Stimulated activated CD4-positive, alpha-beta T cell treated with anti-CD3 and anti-CD28 coated beads, Interleukin-2, amount 100 ng/mL, for 48 hours (primary cell): ENCODE data around the gene GLYAT.

Experiments used
- DNase-seq, 2 donors: peaks; one replicate each; pipeline ENCODE4 v3.0.0-alpha.2; 2020

Gene GLYAT

GRCh38 chr11:58676563-58677135 is 55.1 kb downstream of the GLYAT start:
- DNase-seq, result no peak

DNA sequence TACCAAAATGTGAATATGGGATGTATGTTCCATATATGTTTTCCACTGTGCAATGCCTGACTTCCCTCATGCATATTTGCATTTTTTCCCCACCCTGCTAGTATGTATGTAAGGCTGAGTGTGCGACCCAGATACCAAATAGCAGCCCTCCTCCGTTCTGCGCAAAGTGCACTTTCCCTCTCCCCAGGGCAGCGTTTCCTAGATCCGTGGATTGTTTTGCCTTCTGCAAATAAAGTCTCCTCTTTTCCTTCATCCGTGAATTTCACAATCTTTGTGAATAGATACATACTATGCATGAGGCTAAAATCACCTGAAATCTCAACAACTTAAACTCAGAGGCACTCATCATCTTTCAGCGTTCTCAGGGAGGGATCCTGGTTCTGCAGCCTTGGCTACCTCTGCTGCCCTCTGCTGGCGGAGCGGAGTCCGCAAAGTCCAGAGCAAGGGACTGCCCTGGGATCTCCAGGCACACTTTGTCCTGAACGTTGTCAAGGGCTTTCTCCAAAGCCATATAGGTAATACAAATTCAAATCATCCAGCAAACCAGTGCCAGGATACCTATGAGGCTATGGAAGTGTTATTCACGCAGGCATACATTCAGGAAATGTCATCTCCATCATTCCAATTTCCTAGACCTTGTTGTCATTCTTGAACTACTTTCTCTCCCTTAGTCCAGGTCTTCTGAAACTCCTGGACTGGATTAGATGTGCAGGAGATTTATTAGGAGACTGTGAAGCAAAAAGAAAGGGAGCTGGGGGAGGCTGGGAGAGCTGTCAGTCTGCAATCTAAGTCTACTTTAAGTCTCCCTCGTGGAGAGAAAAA is 56.2 kb downstream of the GLYAT start:
- peak; percentile 77 to 82 for DNase-seq

- DNase-seq, result no peak
These were observed 57.1 kb downstream of the GLYAT start for GRCh38 chr11:58674609-58675008.

DNA sequence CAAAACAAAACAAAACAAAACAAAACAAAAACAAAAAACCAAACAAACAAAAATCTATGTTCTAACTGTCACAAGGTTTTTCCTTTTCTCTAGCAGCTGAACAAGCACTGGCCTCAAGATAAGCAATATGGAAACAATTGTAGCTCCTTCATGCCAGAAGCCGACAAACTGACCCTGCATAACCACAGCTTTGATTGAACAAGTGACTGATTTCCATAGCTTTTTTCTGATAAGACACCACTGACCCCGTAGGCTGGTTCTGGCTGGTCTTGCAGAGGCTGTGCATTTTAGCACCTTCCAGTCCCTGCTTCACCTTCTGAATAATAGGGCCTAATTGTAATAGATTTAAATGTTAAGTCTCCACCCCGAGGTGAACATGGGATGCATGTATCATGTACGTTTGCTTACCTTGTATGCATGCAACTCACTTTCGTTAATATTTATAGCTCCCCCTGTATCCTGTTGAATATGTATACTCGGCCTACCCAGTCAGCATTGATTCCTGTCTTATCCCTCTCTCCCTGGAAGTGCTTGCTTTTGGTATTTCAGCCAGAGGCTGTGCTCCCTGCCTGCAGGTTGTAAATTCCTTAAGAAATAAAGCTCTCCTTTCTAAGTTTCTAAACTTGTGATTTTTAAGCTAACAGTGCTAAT is 59.6 kb downstream of the GLYAT start:
- DNase-seq, result no peak

- no peak for DNase-seq
These were observed 71.7 kb downstream of the GLYAT start for GRCh38 chr11:58659910-58660570.

GRCh38 chr11:58659404-58659803 is 72.3 kb downstream of the GLYAT start:
- DNase-seq, result no peak
